Vagina (tissue), 2 donors: ENCODE data around the gene SYNE1.

Experiments
- POLR2AphosphoS5 ChIP-seq, 2 donors: sonication (generic); formaldehyde crosslinking; IDR thresholded peaks; one replicate each; pipeline ENCODE4 v1.9.0; 2017; ENCODE audit warnings: antibody characterized with exemption in 2 of 2, mild to moderate bottlenecking in 2 of 2, low read depth in 1 of 2; ENCODE audit not compliant: insufficient read depth in 1 of 2
- TF ChIP-seq, protein P1 (sequence below), 3 experiments: fragments of 450-650 bp in 2 of 3; fragments of 200-600 bp in 1 of 3; sonication (generic) in 1 of 3; IDR thresholded peaks; one replicate each; pipeline ENCODE4 v1.5.1; 2017 to 2019; ENCODE audit warnings: antibody characterized with exemption in 3 of 3, mild to moderate bottlenecking in 2 of 3, moderate library complexity in 2 of 3

DNA sequence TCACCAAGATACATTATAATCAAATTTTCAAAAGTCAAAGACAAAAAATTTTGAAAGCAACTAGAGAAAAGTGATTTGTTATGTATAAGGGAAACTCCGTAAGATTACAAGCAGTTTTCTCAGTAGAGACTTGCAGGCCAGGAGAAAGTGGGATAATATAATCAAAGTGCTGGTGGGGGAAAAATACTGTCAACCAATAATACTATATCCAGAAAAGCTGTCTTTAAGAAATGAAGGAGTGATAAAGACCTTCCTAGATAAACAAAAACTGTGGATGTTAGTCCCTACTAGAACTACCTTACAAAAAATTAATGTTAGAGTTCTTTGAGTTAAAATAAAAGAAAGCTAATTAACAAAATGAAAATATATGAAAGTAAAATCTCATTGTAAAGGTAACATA lies 79.7 kb downstream of the SYNE1 start:
- TF ChIP-seq, protein P1, sequence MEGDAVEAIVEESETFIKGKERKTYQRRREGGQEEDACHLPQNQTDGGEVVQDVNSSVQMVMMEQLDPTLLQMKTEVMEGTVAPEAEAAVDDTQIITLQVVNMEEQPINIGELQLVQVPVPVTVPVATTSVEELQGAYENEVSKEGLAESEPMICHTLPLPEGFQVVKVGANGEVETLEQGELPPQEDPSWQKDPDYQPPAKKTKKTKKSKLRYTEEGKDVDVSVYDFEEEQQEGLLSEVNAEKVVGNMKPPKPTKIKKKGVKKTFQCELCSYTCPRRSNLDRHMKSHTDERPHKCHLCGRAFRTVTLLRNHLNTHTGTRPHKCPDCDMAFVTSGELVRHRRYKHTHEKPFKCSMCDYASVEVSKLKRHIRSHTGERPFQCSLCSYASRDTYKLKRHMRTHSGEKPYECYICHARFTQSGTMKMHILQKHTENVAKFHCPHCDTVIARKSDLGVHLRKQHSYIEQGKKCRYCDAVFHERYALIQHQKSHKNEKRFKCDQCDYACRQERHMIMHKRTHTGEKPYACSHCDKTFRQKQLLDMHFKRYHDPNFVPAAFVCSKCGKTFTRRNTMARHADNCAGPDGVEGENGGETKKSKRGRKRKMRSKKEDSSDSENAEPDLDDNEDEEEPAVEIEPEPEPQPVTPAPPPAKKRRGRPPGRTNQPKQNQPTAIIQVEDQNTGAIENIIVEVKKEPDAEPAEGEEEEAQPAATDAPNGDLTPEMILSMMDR (IDR thresholded peaks at IDR 0.05), result no peak
- no peak for TF ChIP-seq POLR2AphosphoS5 (IDR thresholded peaks at IDR 0.05; ENCODE audit: insufficient read depth in 1 of 2, low read depth in 1 of 2)
